HG02870 (cell line): ENCODE measurements around the gene CWC15.
"Not testable (repeated sequence)": the region's sequence is repeated elsewhere in the genome, so short reads cannot be mapped to it uniquely, and the experiment has no call there.

Source experiments
- ATAC-seq: cut with Tn5 transposase; IDR thresholded peaks from one replicate; pipeline ENCODE4 v1.9.1; 2021; ENCODE audit warnings: mild to moderate bottlenecking, moderate library complexity; ENCODE audit not compliant: unreplicated experiment

The CWC15 gene

GRCh38 chr11:94922321-94923003, 50.9 kb downstream of the CWC15 start:
- ATAC-seq, result no peak

GRCh38 chr11:94920311-94920710, 53.0 kb downstream of the CWC15 start:
- ATAC-seq, result no peak

- ATAC-seq, result not testable (repeated sequence)
Measured at GRCh38 chr11:94913718-94914394, 59.5 kb downstream of the CWC15 start.

GRCh38 chr11:94912806-94913205, 60.5 kb downstream of the CWC15 start:
- no peak for ATAC-seq
